ENCODE results near the gene MUL1.

DNA sequence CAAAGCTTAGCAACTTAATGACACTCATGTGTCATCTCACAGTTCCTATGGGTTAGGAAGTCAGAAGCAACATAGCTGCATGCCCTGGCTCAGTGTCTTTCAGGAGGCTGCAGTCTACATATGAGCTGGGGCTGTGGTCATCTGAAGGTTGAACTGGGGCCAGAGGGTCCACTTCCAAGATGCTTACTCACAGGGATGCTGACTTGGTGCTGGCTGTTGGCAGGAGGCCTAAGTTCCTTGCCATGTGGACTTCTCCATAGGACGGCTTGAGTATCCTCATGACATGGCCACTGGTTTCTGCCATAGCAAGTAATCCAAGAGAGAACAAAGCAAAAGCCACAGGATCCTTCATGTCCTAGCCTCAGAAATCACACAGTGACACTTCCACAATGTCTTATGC, 32.3 kb upstream of the MUL1 start:
- TF ChIP-seq, protein P1, sequence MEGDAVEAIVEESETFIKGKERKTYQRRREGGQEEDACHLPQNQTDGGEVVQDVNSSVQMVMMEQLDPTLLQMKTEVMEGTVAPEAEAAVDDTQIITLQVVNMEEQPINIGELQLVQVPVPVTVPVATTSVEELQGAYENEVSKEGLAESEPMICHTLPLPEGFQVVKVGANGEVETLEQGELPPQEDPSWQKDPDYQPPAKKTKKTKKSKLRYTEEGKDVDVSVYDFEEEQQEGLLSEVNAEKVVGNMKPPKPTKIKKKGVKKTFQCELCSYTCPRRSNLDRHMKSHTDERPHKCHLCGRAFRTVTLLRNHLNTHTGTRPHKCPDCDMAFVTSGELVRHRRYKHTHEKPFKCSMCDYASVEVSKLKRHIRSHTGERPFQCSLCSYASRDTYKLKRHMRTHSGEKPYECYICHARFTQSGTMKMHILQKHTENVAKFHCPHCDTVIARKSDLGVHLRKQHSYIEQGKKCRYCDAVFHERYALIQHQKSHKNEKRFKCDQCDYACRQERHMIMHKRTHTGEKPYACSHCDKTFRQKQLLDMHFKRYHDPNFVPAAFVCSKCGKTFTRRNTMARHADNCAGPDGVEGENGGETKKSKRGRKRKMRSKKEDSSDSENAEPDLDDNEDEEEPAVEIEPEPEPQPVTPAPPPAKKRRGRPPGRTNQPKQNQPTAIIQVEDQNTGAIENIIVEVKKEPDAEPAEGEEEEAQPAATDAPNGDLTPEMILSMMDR (IDR thresholded peaks at IDR 0.05): no peak
- no peak for TF ChIP-seq POLR2AphosphoS5 (IDR thresholded peaks at IDR 0.05)
